GM19043 (cell line): ENCODE measurements around the gene DFFB.

Experiments
- ATAC-seq: cut with Tn5 transposase; IDR thresholded peaks from one replicate; pipeline ENCODE4 v1.9.1; 2021; ENCODE audit warnings: low read depth; ENCODE audit not compliant: unreplicated experiment

DFFB gene

GRCh38 chr1:3922851-3923250 lies 65.6 kb downstream of the DFFB start:
- ATAC-seq, result no peak

- no peak for ATAC-seq
Observed at GRCh38 chr1:3923378-3924185, 66.3 kb downstream of the DFFB start.

GRCh38 chr1:3924186-3924824 lies 67.0 kb downstream of the DFFB start:
- no peak for ATAC-seq

- no peak for ATAC-seq
Observed at GRCh38 chr1:3924825-3925220, 67.5 kb downstream of the DFFB start.

GRCh38 chr1:3925256-3925655 lies 68.0 kb downstream of the DFFB start:
- ATAC-seq, result no peak

GRCh38 chr1:3925762-3926161 lies 68.5 kb downstream of the DFFB start:
- ATAC-seq, result no peak

GRCh38 chr1:3926956-3927355 lies 69.7 kb downstream of the DFFB start:
- ATAC-seq, result no peak

GRCh38 chr1:3928586-3928985 lies 71.3 kb downstream of the DFFB start:
- no peak for ATAC-seq

GRCh38 chr1:3929126-3929525 lies 71.8 kb downstream of the DFFB start:
- ATAC-seq, result no peak

- no peak for ATAC-seq
Observed at GRCh38 chr1:3930301-3931006, 73.2 kb downstream of the DFFB start.

- no peak for ATAC-seq
Observed at GRCh38 chr1:3931007-3931912, 74.0 kb downstream of the DFFB start.

GRCh38 chr1:3932156-3932919 lies 75.1 kb downstream of the DFFB start:
- ATAC-seq, result no peak
